OCI-LY3 (cell line): Measurements from ENCODE around the gene THBS2.

Source experiments
- CTCF ChIP-seq: fragments of 200-600, 300-600 bp; sonication (generic); IDR thresholded peaks from 2 replicates; pipeline ENCODE4 v1.5.1; 2014; ENCODE audit warnings: antibody characterized with exemption, low read length, low read depth
- EZH2phosphoT487 ChIP-seq: fragments of 200-600 bp; shearing (Covaris generic); IDR thresholded peaks from 2 replicates; pipeline ENCODE4 v1.6.1; 2018; ENCODE audit warnings: antibody characterized with exemption, mixed run types, low read depth

DNA sequence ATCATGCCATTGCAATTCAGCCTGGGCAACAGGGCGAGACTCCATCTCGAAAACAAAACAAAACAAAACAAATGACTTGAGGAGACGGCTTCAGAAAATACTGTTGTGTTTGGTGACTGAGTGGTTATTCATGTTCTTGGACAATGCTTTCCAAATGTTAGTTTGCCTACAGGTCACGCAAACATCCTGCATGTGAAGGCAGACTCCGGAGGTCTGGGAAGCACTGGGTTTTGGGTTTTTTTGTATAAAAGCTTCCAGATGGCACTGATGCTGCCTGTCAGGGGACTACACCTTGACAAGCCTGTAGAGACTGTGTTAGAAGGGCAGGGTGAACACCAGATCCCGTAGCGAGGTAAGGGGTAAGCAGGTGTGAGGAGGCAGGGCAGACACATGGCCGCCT lies 81.7 kb downstream of the THBS2 start:
- TF ChIP-seq CTCF (no peak), EZH2phosphoT487 (no peak)
